Left lung (tissue), 10 donors: ENCODE data around the gene FOS. TPM values are rescaled to one million over a fixed set of nuclear protein-coding genes. Genes with fewer than 3 reads are reported as not detected.

Source experiments
- ATAC-seq: fragments of 200-7000 bp; cut with Tn5 transposase; one replicate; pipeline ENCODE4 v1.9.1; 2020; ENCODE audit warnings: moderate library complexity
- DNase-seq, 4 donors: peaks; one replicate each; pipeline ENCODE4 v3.0.0-alpha.2; 2013 to 2020
- H3K27ac ChIP-seq, 2 donors: fragments of 200-600 bp; sonication (generic) in 1 of 2; one replicate each; pipeline versions ENCODE4 v1.5.0 to v1.8.0; 2020 to 2021
- H3K27me3 ChIP-seq, 2 donors: fragments of 200-600 bp; sonication (generic) in 1 of 2; one replicate each; pipeline versions ENCODE4 v1.5.0 to v1.8.0; 2020 to 2021
- H3K36me3 ChIP-seq, 2 donors: fragments of 200-600 bp; sonication (generic) in 1 of 2; one replicate each; pipeline versions ENCODE4 v1.5.0 to v1.8.0; 2020 to 2021
- H3K4me1 ChIP-seq, 2 donors: fragments of 200-600 bp; one replicate each; pipeline ENCODE4 v1.8.0; 2021
- H3K4me3 ChIP-seq, 2 donors: fragments of 200-600 bp; sonication (generic) in 1 of 2; one replicate each; pipeline versions ENCODE4 v1.5.0 to v1.8.0; 2020 to 2021; ENCODE audit warnings: mild to moderate bottlenecking in 1 of 2
- H3K9me3 ChIP-seq, 2 donors: fragments of 200-600 bp; sonication (generic) in 1 of 2; one replicate each; pipeline versions ENCODE4 v1.5.0 to v1.8.0; 2020 to 2021
- intact Hi-C, 2 donors: fragments of 100-400 bp; cut with DNase I; formaldehyde crosslinking; loops; one replicate each; pipeline versions ENCODE4 v1.11.2 to v1.14.2; 2022
- polyA plus RNA-seq, 6 donors: library from polyadenylated mRNA; unstranded; fragments of 120-200 nt; gene quantifications; one replicate each; pipeline ENCODE4 v1.2.1, GENCODE V29; 2013; ENCODE audit not compliant: insufficient read length in 6 of 6
- total RNA-seq, 2 donors: library from RNA; stranded (reverse); fragmentation: NEBNext Ultra II Directional; extraction: Animal tissue kit (Norgen Biotek cat#: 25700); gene quantifications; one replicate each; pipeline ENCODE4 v1.2.1, GENCODE V29; 2021
- TF ChIP-seq, protein P1 (sequence below), 2 donors: fragments of 200-600 bp; sonication (generic) in 1 of 2; IDR thresholded peaks; one replicate each; pipeline versions ENCODE4 v1.5.0 to v1.8.0; 2021; ENCODE audit warnings: antibody characterized with exemption in 2 of 2
- donor health status: DM: no; HTN: yes; CAD: no.
- donor health status: DM: no; HTN: no; CAD: no.

Gene FOS
- total and polyA plus RNA-seq, 8 donors, result 57.9 to 3,242 (median 701) TPM

DNA sequence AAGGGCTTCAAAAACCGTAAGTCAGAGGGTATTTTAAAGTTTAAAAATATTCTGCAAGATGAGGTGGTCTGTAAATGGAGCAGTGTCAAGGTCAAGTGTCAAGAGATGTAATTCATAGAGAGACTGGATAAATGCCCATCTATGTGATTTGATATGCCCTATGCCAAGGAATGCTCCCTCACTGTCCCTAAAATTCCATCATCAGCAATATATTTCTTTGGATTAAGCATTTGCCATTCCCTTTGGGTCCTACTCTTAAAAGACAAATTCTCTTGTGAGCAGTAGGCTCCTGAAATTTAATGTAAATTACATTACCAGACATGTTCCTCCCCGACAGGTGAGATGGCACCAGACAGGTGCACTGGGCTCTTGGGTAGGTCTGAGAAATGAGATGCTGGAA is 16.0 kb upstream of the FOS start:
- intact Hi-C loops, result no loop called here

GRCh38 chr14:75264036-75264435 is 14.6 kb upstream of the FOS start:
- TF ChIP-seq, protein P1, sequence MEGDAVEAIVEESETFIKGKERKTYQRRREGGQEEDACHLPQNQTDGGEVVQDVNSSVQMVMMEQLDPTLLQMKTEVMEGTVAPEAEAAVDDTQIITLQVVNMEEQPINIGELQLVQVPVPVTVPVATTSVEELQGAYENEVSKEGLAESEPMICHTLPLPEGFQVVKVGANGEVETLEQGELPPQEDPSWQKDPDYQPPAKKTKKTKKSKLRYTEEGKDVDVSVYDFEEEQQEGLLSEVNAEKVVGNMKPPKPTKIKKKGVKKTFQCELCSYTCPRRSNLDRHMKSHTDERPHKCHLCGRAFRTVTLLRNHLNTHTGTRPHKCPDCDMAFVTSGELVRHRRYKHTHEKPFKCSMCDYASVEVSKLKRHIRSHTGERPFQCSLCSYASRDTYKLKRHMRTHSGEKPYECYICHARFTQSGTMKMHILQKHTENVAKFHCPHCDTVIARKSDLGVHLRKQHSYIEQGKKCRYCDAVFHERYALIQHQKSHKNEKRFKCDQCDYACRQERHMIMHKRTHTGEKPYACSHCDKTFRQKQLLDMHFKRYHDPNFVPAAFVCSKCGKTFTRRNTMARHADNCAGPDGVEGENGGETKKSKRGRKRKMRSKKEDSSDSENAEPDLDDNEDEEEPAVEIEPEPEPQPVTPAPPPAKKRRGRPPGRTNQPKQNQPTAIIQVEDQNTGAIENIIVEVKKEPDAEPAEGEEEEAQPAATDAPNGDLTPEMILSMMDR (IDR thresholded peaks at IDR 0.05), result no peak
- ATAC-seq, result no peak
- intact Hi-C loops, result no loop called here

More for the DNA sequence above, 16.0 kb upstream of the FOS start:
- no peak overlapping the region for H3K4me3 ChIP-seq
- no peaks in the 10 kb centered on the region for H3K27me3 ChIP-seq
- H3K9me3 ChIP-seq, result no peaks in the 10 kb centered on the region
- TF ChIP-seq, protein P1 (IDR thresholded peaks at IDR 0.05), result no peak
- no peaks in the 10 kb centered on the region for H3K36me3 ChIP-seq
- no peak for ATAC-seq
- DNase-seq, result no peak
- H3K27ac ChIP-seq, result no peak overlapping the region
- peaks cover 5 to 11% of the 10 kb centered on the region in 2 donors for H3K4me1 ChIP-seq

GRCh38 chr14:75267141-75267721 is 11.4 kb upstream of the FOS start:
- Histone ChIP-seq H3K4me1 (peaks cover 4 to 14% of the 10 kb centered on the region in 2 donors), H3K9me3 (no peaks in the 10 kb centered on the region), H3K36me3 (no peaks in the 10 kb centered on the region), H3K27ac (peak overlapping the region; percentile 59 to 79), H3K4me3 (no peak overlapping the region), H3K27me3 (no peaks in the 10 kb centered on the region)
- intact Hi-C loops, result no loop called here
- TF ChIP-seq, protein P1 (IDR thresholded peaks at IDR 0.05), result no peak
- DNase-seq (peak in 2 of 4 donors; percentile 57 to 59), ATAC-seq (peak; percentile 72)

More at GRCh38 chr14:75264036-75264435, 14.6 kb upstream of the FOS start:
- Histone ChIP-seq H3K27ac (no peak overlapping the region), H3K4me3 (no peak overlapping the region), H3K36me3 (no peaks in the 10 kb centered on the region), H3K27me3 (no peaks in the 10 kb centered on the region), H3K9me3 (no peaks in the 10 kb centered on the region), H3K4me1 (peaks cover 1 to 8% of the 10 kb centered on the region in 2 donors)
- no peak for DNase-seq

GRCh38 chr14:75268633-75269550 is 9.7 kb upstream of the FOS start:
- ATAC-seq (peak; percentile 18), DNase-seq (no peak)
- Histone ChIP-seq H3K4me1 (peaks cover 4 to 27% of the 10 kb centered on the region in 2 donors), H3K27ac (peak overlapping the region in 1 of 2 donors; percentile 63), H3K4me3 (no peak overlapping the region), H3K9me3 (no peaks in the 10 kb centered on the region), H3K36me3 (no peaks in the 10 kb centered on the region), H3K27me3 (no peaks in the 10 kb centered on the region)
- TF ChIP-seq, protein P1 (IDR thresholded peaks at IDR 0.05), result no peak
- intact Hi-C loops, result no loop called here

DNA sequence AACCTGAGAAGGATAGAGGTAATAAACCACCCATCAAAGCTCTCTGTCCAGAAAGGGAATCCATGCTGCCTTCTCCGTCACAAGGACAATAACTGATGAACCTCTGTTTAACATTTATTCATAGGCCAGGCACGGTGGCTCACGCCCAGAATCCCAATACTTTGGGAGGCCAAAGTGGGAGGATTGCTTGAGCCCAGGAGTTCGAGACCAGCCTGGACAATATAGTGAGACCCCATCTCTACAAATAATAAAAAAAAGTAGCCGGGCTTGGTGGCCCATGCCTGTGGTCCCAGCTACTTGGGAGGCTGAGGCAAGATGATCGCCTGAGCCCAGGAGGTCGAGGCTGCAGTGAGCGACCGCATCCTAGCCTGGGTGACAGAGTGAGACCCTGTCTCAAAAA is 7.1 kb upstream of the FOS start:
- no peak for DNase-seq
- no peak for ATAC-seq
- Histone ChIP-seq H3K4me3 (no peak overlapping the region), H3K36me3 (no peaks in the 10 kb centered on the region), H3K27me3 (no peaks in the 10 kb centered on the region), H3K27ac (no peak overlapping the region), H3K9me3 (no peaks in the 10 kb centered on the region), H3K4me1 (peaks cover 11 to 53% of the 10 kb centered on the region in 2 donors)
- TF ChIP-seq, protein P1 (IDR thresholded peaks at IDR 0.05), result no peak
- intact Hi-C loops, result no loop called here
